HG03097 (cell line): Measurements from ENCODE around the gene HLA-DQA1.
"Not testable (repeated sequence)": the region's sequence is repeated elsewhere in the genome, so short reads cannot be mapped to it uniquely, and the experiment has no call there.

Experiments used
- ATAC-seq: cut with Tn5 transposase; IDR thresholded peaks from one replicate; pipeline ENCODE4 v1.9.1; 2021; ENCODE audit not compliant: unreplicated experiment, low FRiP score

The HLA-DQA1 gene

DNA sequence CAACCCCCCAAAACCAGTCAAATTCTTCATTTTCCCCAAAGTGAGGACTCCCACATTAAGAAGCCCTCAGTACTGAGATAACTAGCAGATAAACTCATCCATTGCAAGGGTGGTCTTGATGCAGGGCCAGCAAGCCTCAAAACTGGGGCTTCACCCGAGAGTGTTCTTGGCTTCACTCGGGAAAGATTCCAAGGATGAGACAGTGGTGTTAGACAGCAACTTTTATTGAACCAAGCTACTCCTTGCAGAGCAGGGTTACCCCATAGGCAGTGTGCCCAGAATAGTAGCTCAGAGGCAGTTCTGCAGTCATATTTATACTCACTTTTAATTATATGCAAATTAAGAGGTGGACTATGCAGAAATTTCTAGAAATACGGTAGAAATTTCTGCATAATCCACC is 15.8 kb upstream of the HLA-DQA1 start:
- no peak for ATAC-seq

GRCh38 chr6:32622545-32623401 is 14.4 kb upstream of the HLA-DQA1 start:
- peak; percentile 70 for ATAC-seq

DNA sequence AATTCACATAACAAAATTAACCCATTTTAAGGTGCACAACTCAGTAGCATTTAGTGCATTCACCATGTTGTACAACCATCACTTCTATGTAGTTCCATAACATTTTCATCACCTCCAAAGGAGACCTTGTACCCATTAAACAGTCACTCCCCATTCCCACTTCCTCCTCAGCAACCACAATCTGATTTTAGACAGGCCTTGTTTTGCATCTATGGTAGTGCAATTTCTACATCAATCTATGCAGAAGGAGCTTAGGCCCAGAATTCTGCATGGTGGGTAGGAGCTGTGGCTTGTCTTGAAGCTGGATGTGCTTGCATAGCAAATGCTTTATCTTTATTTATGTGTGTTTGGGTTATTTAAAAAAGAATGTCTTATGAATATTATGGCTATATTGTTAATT is 13.5 kb upstream of the HLA-DQA1 start:
- no peak for ATAC-seq

DNA sequence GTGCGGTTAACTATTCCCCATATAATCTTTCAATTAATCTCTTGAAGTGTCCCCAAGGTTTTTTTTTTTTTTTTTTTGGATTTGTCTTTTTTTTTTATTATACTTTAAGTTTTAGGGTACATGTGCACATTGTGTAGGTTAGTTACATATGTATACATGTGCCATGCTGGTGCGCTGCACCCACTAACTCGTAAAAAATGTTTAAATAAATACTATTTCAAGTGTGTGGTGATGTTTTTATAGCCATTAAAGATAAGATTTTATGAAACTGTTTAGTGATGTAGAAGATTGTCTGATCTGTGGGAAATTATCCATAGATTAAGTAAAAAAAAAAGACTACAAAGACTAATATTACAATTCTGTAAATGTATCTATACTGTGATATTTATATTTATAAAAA is 12.6 kb upstream of the HLA-DQA1 start:
- no peak for ATAC-seq

DNA sequence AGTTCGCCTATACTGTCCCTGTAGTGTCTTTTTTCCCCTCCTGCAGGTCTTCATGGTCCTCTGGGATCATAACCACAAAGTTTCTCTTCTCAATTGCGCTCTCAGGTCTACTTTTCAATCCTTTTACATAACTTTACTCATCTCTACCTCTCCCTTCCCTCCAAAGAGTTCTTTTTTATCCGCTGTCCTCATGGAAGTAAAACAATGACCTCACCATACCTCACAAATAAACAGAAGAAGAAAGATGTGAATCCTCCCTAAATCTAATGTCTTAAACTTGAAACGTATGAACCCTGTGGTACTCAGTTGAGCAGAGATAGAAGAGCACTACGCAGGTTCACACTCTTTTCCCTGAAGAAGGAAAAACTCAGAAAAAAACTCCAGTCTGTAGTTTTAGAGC is 12.1 kb upstream of the HLA-DQA1 start:
- no peak for ATAC-seq

DNA sequence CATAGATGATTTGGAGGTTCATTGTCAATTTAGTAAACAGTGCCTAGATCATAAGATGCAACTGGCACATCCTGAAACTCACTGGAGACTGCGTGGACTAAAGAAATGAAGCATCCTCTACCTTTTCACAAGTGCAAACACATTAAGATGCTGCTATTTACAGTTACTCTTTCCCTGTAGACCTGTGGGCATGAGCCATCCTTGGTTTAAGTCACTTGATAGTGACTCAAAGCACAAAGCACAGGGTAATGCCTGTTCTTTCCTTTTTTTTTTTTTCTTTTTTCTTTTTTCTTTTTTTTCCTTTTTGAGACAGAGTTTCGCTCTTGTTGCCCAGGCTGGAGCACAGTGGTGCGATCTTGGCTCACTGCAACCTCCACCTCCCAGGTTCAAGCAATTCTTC is 10.0 kb upstream of the HLA-DQA1 start:
- ATAC-seq, result no peak

DNA sequence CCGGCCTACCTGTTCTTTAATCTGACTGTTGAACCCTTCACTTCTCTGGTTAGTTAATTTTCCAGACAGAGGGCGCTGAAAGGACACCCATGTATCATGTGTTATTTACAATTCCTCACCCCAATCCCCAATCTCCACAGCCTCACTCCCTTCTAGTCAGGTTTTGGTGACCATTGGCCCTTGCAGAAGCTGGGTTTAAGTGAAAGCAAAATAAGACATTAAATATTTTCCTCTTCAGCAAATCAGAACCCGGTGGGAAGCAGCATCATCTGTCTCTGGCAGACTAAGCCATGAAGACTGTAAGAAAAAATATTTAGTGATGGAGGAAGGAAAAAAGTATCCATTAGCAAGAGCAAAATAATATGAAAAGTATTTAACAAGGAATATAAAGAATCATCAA is 9.4 kb upstream of the HLA-DQA1 start:
- ATAC-seq, result no peak

GRCh38 chr6:32629793-32630192 is 7.4 kb upstream of the HLA-DQA1 start:
- not testable (repeated sequence) for ATAC-seq

DNA sequence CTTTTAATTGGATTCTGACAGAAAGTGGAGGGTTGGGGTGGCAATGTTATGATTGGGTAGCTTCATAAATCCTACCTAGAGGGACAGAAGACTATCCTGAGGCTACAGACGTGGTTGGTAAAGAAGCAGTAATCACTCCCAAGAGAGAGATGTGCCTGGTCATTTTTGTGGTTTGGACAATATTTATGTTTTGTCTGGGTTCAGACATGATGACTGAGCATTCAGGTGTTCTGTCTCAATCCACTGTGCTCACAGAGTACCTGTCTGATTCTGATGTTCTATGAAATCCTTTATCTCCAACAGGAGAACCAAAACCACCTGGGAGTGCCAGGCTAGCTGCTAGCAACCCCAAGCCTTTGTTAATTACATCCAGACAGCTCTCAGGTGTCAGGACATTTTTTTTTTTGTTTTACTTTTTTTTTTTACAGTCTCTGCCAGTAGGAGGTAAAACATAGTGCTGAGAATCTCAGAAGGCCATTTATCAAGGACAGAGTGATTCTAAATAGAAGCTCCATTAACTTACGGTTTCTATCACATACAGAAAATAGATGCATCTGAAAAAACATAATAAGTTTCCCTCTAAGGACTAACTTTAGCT is 1.6 kb upstream of the HLA-DQA1 start:
- ATAC-seq, result no peak

GRCh38 chr6:32637883-32638282 is 677 bp downstream of the HLA-DQA1 start:
- ATAC-seq, result no peak

- ATAC-seq, result no peak
Observed at GRCh38 chr6:32638532-32639219, 1.5 kb downstream of the HLA-DQA1 start.

GRCh38 chr6:32639440-32640394 is 2.5 kb downstream of the HLA-DQA1 start:
- no peak for ATAC-seq

DNA sequence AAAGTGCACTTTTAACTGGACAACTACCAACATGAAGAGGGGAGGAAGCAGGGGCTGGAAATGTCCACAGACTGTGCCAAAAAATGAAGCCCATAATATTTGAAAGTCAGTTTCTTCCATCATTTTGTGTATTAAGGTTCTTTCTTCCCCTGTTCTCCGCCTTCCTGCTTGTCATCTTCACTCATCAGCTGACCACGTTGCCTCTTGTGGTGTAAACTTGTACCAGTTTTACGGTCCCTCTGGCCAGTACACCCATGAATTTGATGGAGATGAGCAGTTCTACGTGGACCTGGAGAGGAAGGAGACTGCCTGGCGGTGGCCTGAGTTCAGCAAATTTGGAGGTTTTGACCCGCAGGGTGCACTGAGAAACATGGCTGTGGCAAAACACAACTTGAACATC is 3.9 kb downstream of the HLA-DQA1 start:
- ATAC-seq, result no peak

GRCh38 chr6:32641785-32642719 is 4.8 kb downstream of the HLA-DQA1 start:
- ATAC-seq, result not testable (repeated sequence)

DNA sequence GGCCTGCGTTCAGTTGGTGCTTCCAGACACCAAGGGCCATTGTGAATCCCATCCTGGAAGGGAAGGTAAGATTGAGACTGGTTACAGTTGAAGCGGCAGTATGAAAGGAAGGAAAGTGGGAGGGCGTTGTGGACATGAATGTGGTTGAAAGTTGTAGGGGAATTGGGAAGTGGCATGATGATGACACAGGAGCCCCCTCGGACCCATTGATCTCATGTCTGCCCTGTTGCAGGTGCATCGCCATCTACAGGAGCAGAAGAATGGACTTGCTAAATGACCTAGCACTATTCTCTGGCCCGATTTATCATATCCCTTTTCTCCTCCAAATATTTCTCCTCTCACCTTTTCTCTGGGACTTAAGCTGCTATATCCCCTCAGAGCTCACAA is 5.5 kb downstream of the HLA-DQA1 start:
- no peak for ATAC-seq

- ATAC-seq, result no peak
Observed at GRCh38 chr6:32643904-32644303, 6.7 kb downstream of the HLA-DQA1 start.

GRCh38 chr6:32645047-32645703 is 8.0 kb downstream of the HLA-DQA1 start:
- no peak for ATAC-seq

GRCh38 chr6:32655203-32655710 is 18.1 kb downstream of the HLA-DQA1 start:
- ATAC-seq, result no peak

- ATAC-seq, result not testable (repeated sequence)
Observed at GRCh38 chr6:32657329-32657728, 20.1 kb downstream of the HLA-DQA1 start.
